SH-SY5Y (cell line): Measurements from ENCODE around the gene ZNF488.

ENCODE experiments used
- GATA2 ChIP-seq: IDR thresholded peaks from 2 replicates; pipeline ENCODE4 v1.6.1; 2011; ENCODE audit warnings: mild to moderate bottlenecking, low read depth, low read length
- GATA3 ChIP-seq: IDR thresholded peaks from 2 replicates; pipeline ENCODE4 v1.6.1; 2011; ENCODE audit warnings: low read depth, mild to moderate bottlenecking, low read length, moderate library complexity

DNA sequence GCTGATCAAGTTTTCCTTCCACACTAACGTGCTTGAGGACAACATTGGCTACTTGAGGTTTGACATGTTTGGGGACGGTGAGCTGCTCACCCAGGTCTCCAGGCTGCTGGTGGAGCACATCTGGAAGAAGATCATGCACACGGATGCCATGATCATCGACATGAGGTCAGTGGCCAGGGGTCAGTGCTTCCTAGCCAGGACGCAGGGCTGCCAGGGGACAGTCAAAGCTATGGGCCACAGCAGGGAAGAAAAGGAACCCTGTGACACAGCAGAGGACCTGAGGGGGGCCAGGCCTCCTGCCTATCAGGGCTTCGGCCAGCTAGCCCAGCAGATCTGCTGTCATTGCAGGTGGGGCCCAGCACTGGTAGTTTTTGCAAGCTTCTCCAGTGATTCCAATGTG, 30.7 kb downstream of the ZNF488 start:
- TF ChIP-seq GATA2 = no peak
- no peak for TF ChIP-seq GATA3
